Ishikawa (cell line): ENCODE data around the gene PSMA2.

Experiments
- CEBPB ChIP-seq: IDR thresholded peaks from 2 replicates; pipeline ENCODE4 v1.6.1; 2012
- CREB1 ChIP-seq: IDR thresholded peaks from 2 replicates; pipeline ENCODE4 v1.6.1; 2012; ENCODE audit warnings: low read depth
- EGR1 ChIP-seq: IDR thresholded peaks from 2 replicates; pipeline ENCODE4 v1.6.1; 2012
- EP300 ChIP-seq: IDR thresholded peaks from 2 replicates; pipeline ENCODE4 v1.6.1; 2012; ENCODE audit warnings: borderline replicate concordance
- FOXM1 ChIP-seq: IDR thresholded peaks from 2 replicates; pipeline ENCODE4 v1.6.1; 2012; ENCODE audit warnings: low read depth, borderline replicate concordance
- MAX ChIP-seq: IDR thresholded peaks from 2 replicates; pipeline ENCODE4 v1.6.1; 2012
- NFIC ChIP-seq: IDR thresholded peaks from 2 replicates; pipeline ENCODE4 v1.6.1; 2012
- RAD21 ChIP-seq: IDR thresholded peaks from 2 replicates; pipeline ENCODE4 v1.6.1; 2012; ENCODE audit warnings: low read depth
- REST ChIP-seq: IDR thresholded peaks from 2 replicates; pipeline ENCODE4 v1.6.1; 2012; ENCODE audit warnings: low read depth, mild to moderate bottlenecking
- TAF1 ChIP-seq: IDR thresholded peaks from 2 replicates; pipeline ENCODE4 v1.6.1; 2012; ENCODE audit warnings: low read depth, mild to moderate bottlenecking
- TCF12 ChIP-seq: IDR thresholded peaks from 2 replicates; pipeline ENCODE4 v1.6.1; 2012; ENCODE audit warnings: low read depth
- TEAD4 ChIP-seq: IDR thresholded peaks from 2 replicates; pipeline ENCODE4 v1.6.1; 2012
- YY1 ChIP-seq: IDR thresholded peaks from 2 replicates; pipeline ENCODE4 v1.6.1; 2012; ENCODE audit warnings: low read depth
- ZBTB7A ChIP-seq: IDR thresholded peaks from 2 replicates; pipeline ENCODE4 v1.6.1; 2012; ENCODE audit warnings: low read depth
- TF ChIP-seq, protein P1 (sequence below): IDR thresholded peaks from 2 replicates; pipeline ENCODE4 v1.6.1; 2012

Gene PSMA2

GRCh38 chr7:42931834-42932651 is at the start of gene PSMA2, which contains the start of gene MRPL32:
PSMA2 (minus strand) TSS chr7:42932174; CDS start chr7:42932158, 16 bp downstream.
MRPL32 (plus strand) TSS chr7:42932376; CDS start chr7:42932387, 11 bp downstream.
- TF ChIP-seq ZBTB7A (no peak), TEAD4 (peak; percentile 15; the same call in 1 of the 2 replicates), TAF1 (peak; percentile 99), NFIC (peak; percentile 22; the same call in 1 of the 2 replicates), RAD21 (no peak), YY1 (peak; percentile 95), MAX (peak; percentile 72), CEBPB (0 out of 2 replicates have a peak, but pooled peaks have one; percentile 2)

GRCh38 chr7:42981601-42982000 is 49.6 kb upstream of the PSMA2 start:
- TF ChIP-seq YY1 (no peak), EGR1 (no peak), TEAD4 (no peak), TCF12 (no peak), EP300 (no peak)

- no peak for TF ChIP-seq TAF1
- TF ChIP-seq NFIC = no peak
- TF ChIP-seq CREB1 = no peak
- TF ChIP-seq TEAD4 = no peak
- TF ChIP-seq REST = no peak
Measured at GRCh38 chr7:42980514-42980913, 48.5 kb upstream of the PSMA2 start.

DNA sequence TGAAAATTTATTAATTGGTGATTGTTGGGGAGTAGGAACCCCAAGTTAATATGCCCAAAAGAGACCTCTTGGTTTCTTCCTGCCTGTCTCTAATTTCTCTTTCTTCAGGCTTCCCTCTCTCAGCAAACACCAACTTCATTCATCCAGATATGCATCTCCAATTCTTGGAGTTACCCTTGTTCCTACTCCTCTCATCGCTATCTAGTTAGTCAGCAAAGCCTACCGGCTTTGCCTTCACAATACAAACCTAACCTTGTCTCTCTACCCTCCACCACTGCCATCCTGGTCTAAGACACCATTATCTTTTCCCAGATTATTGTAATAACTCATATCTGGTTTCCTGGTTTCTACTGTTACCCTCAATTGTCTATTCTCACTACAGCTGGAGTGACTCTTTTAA is 48.1 kb upstream of the PSMA2 start:
- no peak for TF ChIP-seq REST
- TF ChIP-seq YY1 = no peak
- no peak for TF ChIP-seq EGR1
- no peak for TF ChIP-seq TCF12
- no peak for TF ChIP-seq EP300
- TF ChIP-seq CEBPB = no peak
- no peak for TF ChIP-seq ZBTB7A
- TF ChIP-seq MAX = no peak
- TF ChIP-seq TEAD4 = no peak
- TF ChIP-seq, protein P1, sequence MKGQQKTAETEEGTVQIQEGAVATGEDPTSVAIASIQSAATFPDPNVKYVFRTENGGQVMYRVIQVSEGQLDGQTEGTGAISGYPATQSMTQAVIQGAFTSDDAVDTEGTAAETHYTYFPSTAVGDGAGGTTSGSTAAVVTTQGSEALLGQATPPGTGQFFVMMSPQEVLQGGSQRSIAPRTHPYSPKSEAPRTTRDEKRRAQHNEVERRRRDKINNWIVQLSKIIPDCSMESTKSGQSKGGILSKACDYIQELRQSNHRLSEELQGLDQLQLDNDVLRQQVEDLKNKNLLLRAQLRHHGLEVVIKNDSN = no peak
- no peak for TF ChIP-seq TAF1
- TF ChIP-seq RAD21 = no peak
- TF ChIP-seq NFIC = no peak
- TF ChIP-seq CREB1 = no peak
- TF ChIP-seq FOXM1 = no peak

- no peak for TF ChIP-seq NFIC
- TF ChIP-seq RAD21 = no peak
- no peak for TF ChIP-seq TAF1
- no peak for TF ChIP-seq YY1
- no peak for TF ChIP-seq MAX
- no peak for TF ChIP-seq FOXM1
- no peak for TF ChIP-seq CEBPB
- no peak for TF ChIP-seq REST
- TF ChIP-seq TCF12 = no peak
- TF ChIP-seq TEAD4 = no peak
- TF ChIP-seq, protein P1 = no peak
- TF ChIP-seq EGR1 = no peak
- no peak for TF ChIP-seq CREB1
- TF ChIP-seq ZBTB7A = no peak
- no peak for TF ChIP-seq EP300
Measured at GRCh38 chr7:42978496-42978895, 46.5 kb upstream of the PSMA2 start.
